H1 (cell line): Measurements from ENCODE around the gene C15orf39. TPM values are rescaled to one million over a fixed set of nuclear protein-coding genes. Genes with fewer than 3 reads are reported as not detected.
A peak's percentile ranks its signal among the peaks of the same experiment; 100 is the strongest.

Experiments used
- ASH2L ChIP-seq: fragments of 200-600, 300-600 bp; sonication (generic); IDR thresholded peaks from one replicate; pipeline ENCODE4 v1.7.1; 2017; ENCODE audit warnings: low read length
- CREB1 ChIP-seq: IDR thresholded peaks from 2 replicates; pipeline ENCODE4 v1.6.1; 2012; ENCODE audit warnings: inconsistent platforms
- E2F6 ChIP-seq: IDR thresholded peaks from 2 replicates; pipeline ENCODE4 v1.6.1; 2012; ENCODE audit warnings: inconsistent platforms
- EGR1 ChIP-seq: IDR thresholded peaks from 2 replicates; pipeline ENCODE4 v1.6.1; 2011; ENCODE audit warnings: low read depth, low read length, borderline replicate concordance
- SIX5 ChIP-seq: IDR thresholded peaks from 2 replicates; pipeline ENCODE4 v1.6.1; 2011; ENCODE audit warnings: mild to moderate bottlenecking, low read depth, low read length
- SP2 ChIP-seq: IDR thresholded peaks from 2 replicates; pipeline ENCODE4 v1.6.1; 2012; ENCODE audit warnings: mild to moderate bottlenecking, low read length, inconsistent platforms
- TAF7 ChIP-seq: optimal IDR thresholded peaks from 2 replicates; pipeline ENCODE3; 2011; ENCODE audit warnings: low read depth, mild to moderate bottlenecking, inconsistent platforms, low read length, moderate library complexity, borderline replicate concordance
- YY1 ChIP-seq: IDR thresholded peaks from 2 replicates; pipeline ENCODE4 v1.6.1; 2011; ENCODE audit warnings: low read depth, mild to moderate bottlenecking, low read length
- polyA plus RNA-seq, 7 experiments: library from polyadenylated mRNA; depleted of rRNA in 3 of 7; stranded (reverse) in 5 of 7; unstranded in 2 of 7; fragments of >200 nt in 5 of 7; fragments of 200-250 nt in 2 of 7; gene quantifications; 1 replicate in 5 of 7; 2 replicates in 1 of 7; 4 replicates in 1 of 7; pipeline versions ENCODE4 v1.2.1 to v1.2.3, GENCODE V29; 2011 to 2013; ENCODE audit warnings: missing spikeins in 2 of 7, mixed read lengths in 2 of 7
- total RNA-seq: library from RNA; stranded (reverse); fragmentation: NEBNext Ultra II Directional; extraction: Animal tissue kit (Norgen Biotek cat#: 25700); gene quantifications from 2 replicates; pipeline ENCODE4 v1.2.1, GENCODE V29; 2021
- TF ChIP-seq, protein P1 (sequence below): IDR thresholded peaks from 2 replicates; pipeline ENCODE4 v1.6.1; 2011; ENCODE audit warnings: low read depth, mild to moderate bottlenecking, low read length; ENCODE audit not compliant: insufficient read depth

The C15orf39 gene
- total and polyA plus RNA-seq, 2 of the 8 experiments (the other 6 are each of a cell fraction or from before 2014, with no cell fraction given): 13.8 to 38.5 TPM

- TF ChIP-seq, protein P1, sequence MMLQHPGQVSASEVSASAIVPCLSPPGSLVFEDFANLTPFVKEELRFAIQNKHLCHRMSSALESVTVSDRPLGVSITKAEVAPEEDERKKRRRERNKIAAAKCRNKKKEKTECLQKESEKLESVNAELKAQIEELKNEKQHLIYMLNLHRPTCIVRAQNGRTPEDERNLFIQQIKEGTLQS: no peak
- no peak for TF ChIP-seq ASH2L
- no peak for TF ChIP-seq SP2
- peak; percentile 77 for TF ChIP-seq CREB1
- 0 out of 2 replicates have a peak, but pooled peaks have one; percentile 4 for TF ChIP-seq E2F6
- TF ChIP-seq EGR1: peak; percentile 92
- no peak for TF ChIP-seq YY1
- no peak for TF ChIP-seq SIX5
- no peak for TF ChIP-seq TAF7
Observed at GRCh38 chr15:75200765-75201615, 692 bp upstream of the C15orf39 start (continued).
